Colonic mucosa (tissue), 4 donors: ENCODE measurements around the gene AP1AR. TPM values are rescaled to one million over a fixed set of nuclear protein-coding genes. Genes with fewer than 3 reads are reported as not detected.
A peak's percentile ranks its signal among the peaks of the same experiment; 100 is the strongest.

ENCODE experiments used
- DNase-seq: peaks from one replicate; pipeline ENCODE4 v3.0.0-alpha.2; 2020
- H3K27ac ChIP-seq: fragments of 200-600 bp; one replicate; pipeline ENCODE4 v1.8.0; 2021
- H3K27me3 ChIP-seq: fragments of 200-600 bp; one replicate; pipeline ENCODE4 v1.8.0; 2021
- H3K36me3 ChIP-seq: fragments of 200-600 bp; one replicate; pipeline ENCODE4 v1.8.0; 2021
- H3K4me1 ChIP-seq: fragments of 200-600 bp; one replicate; pipeline ENCODE4 v1.8.0; 2021; ENCODE audit warnings: mild to moderate bottlenecking
- H3K4me3 ChIP-seq: fragments of 200-600 bp; one replicate; pipeline ENCODE4 v1.8.0; 2021
- H3K9ac ChIP-seq, 2 donors: one replicate each; pipeline ENCODE4 v1.7.0; 2013; ENCODE audit warnings: control low read depth in 2 of 2, low read depth in 2 of 2, low read length in 2 of 2
- H3K9me3 ChIP-seq: fragments of 200-600 bp; one replicate; pipeline ENCODE4 v1.8.0; 2021
- CTCF ChIP-seq: fragments of 200-600 bp; IDR thresholded peaks from one replicate; pipeline ENCODE4 v1.8.0; 2022; ENCODE audit warnings: antibody characterized with exemption, mild to moderate bottlenecking
- intact Hi-C: fragments of 100-400 bp; cut with DNase I; formaldehyde crosslinking; loops from one replicate; pipeline ENCODE4 v1.14.1; 2022
- total RNA-seq, 2 donors: library from RNA; stranded (reverse); fragmentation: NEBNext Ultra II Directional in 1 of 2; extraction: Animal tissue kit (Norgen Biotek cat#: 25700) in 1 of 2; gene quantifications; one replicate each; pipeline ENCODE4 v1.2.1, GENCODE V29; 2021
- donor health status: healthy.
- donor health status: DM: no; HTN: no; CAD: no.
- donor health status: DM: no; HTN: no; CAD: no.

Gene AP1AR
- total RNA-seq, 2 donors from 2014 or later: 27.9 to 42.4 TPM

- Histone ChIP-seq H3K9me3 (no peaks in the 10 kb centered on the region), H3K9ac (peak overlapping the region in 1 of 2 donors; percentile 57), H3K27me3 (no peaks in the 10 kb centered on the region), H3K4me1 (no peaks in the 10 kb centered on the region), H3K27ac (peak overlapping the region; percentile 24), H3K36me3 (no peaks in the 10 kb centered on the region), H3K4me3 (no peak overlapping the region)
- no peak for TF ChIP-seq CTCF
- no peak for DNase-seq
- intact Hi-C loops: loop anchor here (5.0 kb wide), 1 partner anchor 60 kb away; no protein-coding TSS in a partner anchor
Observed at GRCh38 chr4:112287258-112287989, 55.8 kb downstream of the AP1AR start.

GRCh38 chr4:112288455-112288854, 56.9 kb downstream of the AP1AR start:
- no peak for TF ChIP-seq CTCF
- Histone ChIP-seq H3K9ac (no peak overlapping the region), H3K36me3 (no peaks in the 10 kb centered on the region), H3K4me3 (no peak overlapping the region), H3K27ac (peak overlapping the region; percentile 2), H3K4me1 (no peaks in the 10 kb centered on the region), H3K9me3 (no peaks in the 10 kb centered on the region), H3K27me3 (no peaks in the 10 kb centered on the region)
- intact Hi-C loops: loop anchor here (5.0 kb wide), 1 partner anchor 61 kb away; no protein-coding TSS in a partner anchor
- DNase-seq: no peak

- intact Hi-C loops: loop anchor here (5.0 kb wide), 1 partner anchor 62 kb away; no protein-coding TSS in a partner anchor
- Histone ChIP-seq H3K27ac (no peak overlapping the region), H3K4me1 (no peaks in the 10 kb centered on the region), H3K4me3 (no peak overlapping the region), H3K9me3 (no peaks in the 10 kb centered on the region), H3K9ac (no peak overlapping the region), H3K36me3 (no peaks in the 10 kb centered on the region), H3K27me3 (no peaks in the 10 kb centered on the region)
- no peak for DNase-seq
- no peak for TF ChIP-seq CTCF
Observed at GRCh38 chr4:112289407-112290253, 58.0 kb downstream of the AP1AR start.

DNA sequence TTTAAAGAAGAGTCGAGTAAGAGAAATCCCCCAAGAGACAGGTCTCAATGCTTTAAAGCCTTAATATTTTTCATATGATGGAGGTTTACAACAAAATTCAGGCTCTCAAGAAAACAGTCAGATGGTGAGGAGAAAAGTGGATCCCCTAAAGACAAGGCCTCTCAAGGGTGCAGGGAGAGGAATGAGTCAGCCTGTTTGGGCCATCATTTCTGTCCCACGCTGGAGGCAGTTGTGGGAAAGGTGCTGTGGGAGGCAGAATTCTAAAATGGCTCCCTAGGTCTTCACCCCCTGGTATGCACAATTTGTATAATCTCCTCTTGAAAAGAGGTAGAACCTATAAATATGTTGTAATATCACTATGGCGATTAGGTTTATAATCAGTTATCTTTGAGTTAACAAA, 58.8 kb downstream of the AP1AR start:
- H3K36me3 ChIP-seq: no peaks in the 10 kb centered on the region
- intact Hi-C loops: no loop called here
- no peaks in the 10 kb centered on the region for H3K4me1 ChIP-seq
- no peak overlapping the region for H3K4me3 ChIP-seq
- H3K27ac ChIP-seq: no peak overlapping the region
- no peaks in the 10 kb centered on the region for H3K27me3 ChIP-seq
- DNase-seq: no peak
- no peaks in the 10 kb centered on the region for H3K9me3 ChIP-seq
- H3K9ac ChIP-seq: no peak overlapping the region
- no peak for TF ChIP-seq CTCF

DNA sequence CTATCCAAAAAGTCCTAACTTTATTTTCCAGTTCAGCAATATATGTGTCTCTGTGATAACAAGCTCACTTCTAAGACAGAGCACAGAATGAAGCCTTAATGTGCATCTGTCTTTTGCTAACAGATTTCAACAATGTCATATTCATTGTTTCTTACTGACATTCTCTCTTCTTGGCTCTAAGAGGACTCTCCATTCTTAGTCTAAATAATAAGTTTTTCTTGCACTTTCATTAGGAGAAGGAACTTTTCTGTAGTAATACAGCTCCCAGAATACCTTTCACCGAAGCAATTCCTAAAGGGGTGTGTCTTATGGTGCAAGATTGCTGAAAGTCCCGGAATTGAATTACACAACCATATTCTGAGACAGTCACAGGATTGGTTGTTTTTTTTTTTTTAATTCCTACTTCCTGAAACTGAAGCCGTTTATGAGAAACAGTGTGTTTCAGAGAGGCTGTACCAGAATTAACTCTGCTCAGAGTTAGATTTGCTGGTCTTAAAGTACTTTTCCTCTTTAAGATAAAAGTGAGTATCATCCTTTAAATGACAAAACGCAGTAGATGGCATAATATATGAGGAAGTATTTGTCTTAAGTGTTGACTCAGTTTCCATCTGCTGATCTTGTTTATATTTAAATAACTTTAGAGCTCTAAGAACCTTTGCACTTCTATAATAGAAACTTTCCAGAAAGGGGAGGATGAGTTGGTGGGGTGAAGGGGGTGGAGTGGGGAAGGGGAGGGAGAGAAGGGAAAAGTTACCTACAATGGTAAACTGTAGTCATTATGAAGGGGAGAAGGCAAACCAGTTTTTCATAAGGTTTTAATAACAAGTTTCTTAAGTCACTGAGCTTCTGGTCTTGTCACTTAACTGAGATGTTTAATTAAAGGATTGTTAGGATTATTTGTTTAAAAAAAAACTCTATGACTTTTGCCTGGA, 65.6 kb downstream of the AP1AR start, which contains the start of gene ALPK1:
ALPK1 (plus strand) TSS at position 421 of the 932 bp plus-strand sequence.
- TF ChIP-seq CTCF: no peak
- H3K36me3 ChIP-seq: no peaks in the 10 kb centered on the region
- intact Hi-C loops: no loop called here
- H3K9me3 ChIP-seq: no peaks in the 10 kb centered on the region
- H3K27ac ChIP-seq: peak within 1 kb of the TSS; percentile 68
- no peaks in the 10 kb centered on the region for H3K27me3 ChIP-seq
- DNase-seq: peak; percentile 60
- H3K4me1 ChIP-seq: no peaks in the 10 kb centered on the region
- peak within 1 kb of the TSS in 1 of 2 donors; percentile 62 for H3K9ac ChIP-seq
- peak within 1 kb of the TSS; percentile 27 for H3K4me3 ChIP-seq
